Mesendoderm (in vitro differentiated cells): ENCODE results near the gene USH2A.

Source experiments
- DNase-seq: peaks from one replicate; pipeline ENCODE4 v3.0.0; 2013
- H2AK5ac ChIP-seq: 2 replicates; pipeline ENCODE4 v1.6.1; 2013; ENCODE audit warnings: low read length, inconsistent platforms
- H2BK120ac ChIP-seq: 2 replicates; pipeline ENCODE4 v1.6.1; 2013; ENCODE audit warnings: low read depth, mild to moderate bottlenecking, low read length, moderate library complexity, mixed read lengths
- H2BK15ac ChIP-seq: replicated peaks from 2 replicates; pipeline ENCODE4 v1.6.1; 2013; ENCODE audit warnings: low read depth, mild to moderate bottlenecking, moderate library complexity
- H2BK5ac ChIP-seq: 2 replicates; pipeline ENCODE4 v1.6.1; 2013; ENCODE audit warnings: low read length, inconsistent platforms
- H3K18ac ChIP-seq: 2 replicates; pipeline ENCODE4 v1.6.1; 2013; ENCODE audit warnings: mild to moderate bottlenecking, low read length, mixed read lengths
- H3K23ac ChIP-seq: one replicate; pipeline ENCODE4 v1.6.1; 2013; ENCODE audit warnings: low read length
- H3K27ac ChIP-seq: 2 replicates; pipeline ENCODE4 v1.5.1; 2013; ENCODE audit warnings: low read depth, mild to moderate bottlenecking, inconsistent platforms, low read length, moderate library complexity
- H3K27me3 ChIP-seq: 2 replicates; pipeline ENCODE4 v1.6.1; 2013; ENCODE audit warnings: low read length, control low read depth, mild to moderate bottlenecking, inconsistent platforms; ENCODE audit not compliant: insufficient read depth, poor library complexity
- H3K36me3 ChIP-seq: 2 replicates; pipeline ENCODE4 v1.6.1; 2013; ENCODE audit warnings: low read length, inconsistent platforms; ENCODE audit not compliant: control insufficient read depth, insufficient read depth
- H3K4ac ChIP-seq: one replicate; pipeline ENCODE4 v1.6.1; 2013; ENCODE audit warnings: low read depth, mild to moderate bottlenecking, low read length, moderate library complexity
- H3K4me1 ChIP-seq: 2 replicates; pipeline ENCODE4 v1.6.1; 2013; ENCODE audit warnings: low read depth, low read length, inconsistent platforms; ENCODE audit not compliant: control insufficient read depth
- H3K4me2 ChIP-seq: 2 replicates; pipeline ENCODE4 v1.6.1; 2013; ENCODE audit warnings: low read length
- H3K4me3 ChIP-seq: 2 replicates; pipeline ENCODE4 v1.5.1; 2013; ENCODE audit warnings: mild to moderate bottlenecking, low read length
- H3K56ac ChIP-seq: one replicate; pipeline ENCODE4 v1.6.1; 2013; ENCODE audit warnings: low read length
- H3K79me1 ChIP-seq: 2 replicates; pipeline ENCODE4 v1.6.1; 2013; ENCODE audit warnings: low read length, inconsistent platforms
- H3K79me2 ChIP-seq: 2 replicates; pipeline ENCODE4 v1.6.1; 2013; ENCODE audit warnings: mild to moderate bottlenecking, low read length; ENCODE audit not compliant: control insufficient read depth, insufficient read depth
- H3K9ac ChIP-seq: 2 replicates; pipeline ENCODE4 v1.6.1; 2013; ENCODE audit warnings: low read length, inconsistent platforms
- H4K5ac ChIP-seq: one replicate; pipeline ENCODE4 v1.6.1; 2013; ENCODE audit warnings: low read length
- H4K8ac ChIP-seq: one replicate; pipeline ENCODE4 v1.6.1; 2013; ENCODE audit warnings: low read depth, mild to moderate bottlenecking, control low read depth, low read length, moderate library complexity
- WGBS: extraction: QIAGEN DNeasy Blood & Tissue Kit; methylation state at CpG from one replicate; pipeline ENCODE4 v1.1.7; 2013; ENCODE audit warnings: low lambda C conversion rate, missing lambda C conversion rate; ENCODE audit not compliant: insufficient coverage; ENCODE audit errors: extremely low coverage; 5-methylcytosine and 5-hydroxymethylcytosine counted together

USH2A gene

GRCh38 chr1:215749414-215749813 lies 673.8 kb downstream of the USH2A start:
- Histone ChIP-seq H3K4me2 (no peak overlapping the region), H3K4me1 (no peaks in the 10 kb centered on the region)

GRCh38 chr1:215748431-215748830 lies 674.8 kb downstream of the USH2A start:
- Histone ChIP-seq H2AK5ac (no peak overlapping the region), H3K4me1 (no peaks in the 10 kb centered on the region), H3K4me3 (no peak overlapping the region), H3K4me2 (no peak overlapping the region), H4K5ac (no peak overlapping the region), H3K79me1 (no peaks in the 10 kb centered on the region), H3K56ac (no peak overlapping the region), H2BK15ac (no peak overlapping the region), H3K27ac (no peak overlapping the region), H3K9ac (no peak overlapping the region), H3K36me3 (no peaks in the 10 kb centered on the region), H3K23ac (no peak overlapping the region), H4K8ac (no peak overlapping the region), H2BK120ac (no peak overlapping the region), H3K79me2 (no peaks in the 10 kb centered on the region), H2BK5ac (no peak overlapping the region), H3K27me3 (no peaks in the 10 kb centered on the region), H3K4ac (no peak overlapping the region), H3K18ac (no peak overlapping the region)
- no peak for DNase-seq
- no CpG with 5 or more reads among the region's 1 CpG for WGBS

More at GRCh38 chr1:215749414-215749813, 673.8 kb downstream of the USH2A start:
- Histone ChIP-seq H3K27me3 (no peaks in the 10 kb centered on the region), H2BK5ac (no peak overlapping the region), H3K27ac (no peak overlapping the region), H4K5ac (no peak overlapping the region), H2BK120ac (no peak overlapping the region), H3K9ac (no peak overlapping the region), H3K36me3 (no peaks in the 10 kb centered on the region), H3K4me3 (no peak overlapping the region), H4K8ac (no peak overlapping the region), H2BK15ac (no peak overlapping the region), H3K18ac (no peak overlapping the region), H3K23ac (no peak overlapping the region), H3K4ac (no peak overlapping the region), H2AK5ac (no peak overlapping the region), H3K56ac (no peak overlapping the region), H3K79me1 (no peaks in the 10 kb centered on the region), H3K79me2 (no peaks in the 10 kb centered on the region)
- DNase-seq, result no peak
- WGBS, result no CpG with 5 or more reads among the region's 4 CpGs

GRCh38 chr1:215744419-215744818 lies 678.8 kb downstream of the USH2A start:
- Histone ChIP-seq H3K23ac (no peak overlapping the region), H3K79me2 (no peaks in the 10 kb centered on the region), H3K36me3 (no peaks in the 10 kb centered on the region), H2BK120ac (no peak overlapping the region), H3K4ac (no peak overlapping the region), H3K9ac (no peak overlapping the region), H2BK15ac (no peak overlapping the region), H3K4me1 (no peaks in the 10 kb centered on the region), H3K56ac (no peak overlapping the region), H4K8ac (no peak overlapping the region), H3K79me1 (no peaks in the 10 kb centered on the region), H3K4me3 (no peak overlapping the region), H2AK5ac (no peak overlapping the region), H2BK5ac (no peak overlapping the region), H3K4me2 (no peak overlapping the region), H3K27ac (no peak overlapping the region), H3K18ac (no peak overlapping the region), H4K5ac (no peak overlapping the region), H3K27me3 (no peaks in the 10 kb centered on the region)
- DNase-seq, result no peak
- no CpG with 5 or more reads among the region's 1 CpG for WGBS

DNA sequence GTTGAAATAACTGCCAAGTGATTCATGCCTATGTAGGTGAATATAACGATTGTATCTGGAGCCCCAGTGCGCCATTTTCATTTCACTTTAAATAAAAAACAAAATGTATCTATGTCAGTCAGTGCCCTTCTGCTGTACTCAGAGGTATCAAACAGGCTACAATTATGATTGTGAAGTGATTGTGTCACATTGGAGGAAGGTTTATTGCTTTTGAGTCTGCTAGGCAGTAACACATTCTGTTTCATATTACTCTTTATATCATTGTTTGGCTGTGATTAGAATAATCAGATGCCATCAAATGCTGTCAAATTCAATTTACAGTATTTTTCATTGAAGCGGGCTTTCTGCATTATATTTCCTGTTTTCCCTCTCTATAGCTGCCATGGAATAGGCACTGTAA lies 684.2 kb downstream of the USH2A start:
- no peak overlapping the region for H2BK15ac ChIP-seq
- no peak overlapping the region for H3K56ac ChIP-seq
- H3K27ac ChIP-seq, result no peak overlapping the region
- no peak overlapping the region for H2BK120ac ChIP-seq
- no peaks in the 10 kb centered on the region for H3K36me3 ChIP-seq
- H3K4me3 ChIP-seq, result no peak overlapping the region
- H3K9ac ChIP-seq, result no peak overlapping the region
- no peak overlapping the region for H3K4me2 ChIP-seq
- H4K5ac ChIP-seq, result no peak overlapping the region
- no CpG with 5 or more reads among the region's 3 CpGs for WGBS
- H3K18ac ChIP-seq, result no peak overlapping the region
- H3K23ac ChIP-seq, result no peak overlapping the region
- H3K79me2 ChIP-seq, result no peaks in the 10 kb centered on the region
- DNase-seq, result no peak
- no peak overlapping the region for H3K4ac ChIP-seq
- H3K79me1 ChIP-seq, result no peaks in the 10 kb centered on the region
- H2BK5ac ChIP-seq, result no peak overlapping the region
- H2AK5ac ChIP-seq, result no peak overlapping the region
- no peaks in the 10 kb centered on the region for H3K4me1 ChIP-seq
- H3K27me3 ChIP-seq, result no peaks in the 10 kb centered on the region
- H4K8ac ChIP-seq, result no peak overlapping the region

DNA sequence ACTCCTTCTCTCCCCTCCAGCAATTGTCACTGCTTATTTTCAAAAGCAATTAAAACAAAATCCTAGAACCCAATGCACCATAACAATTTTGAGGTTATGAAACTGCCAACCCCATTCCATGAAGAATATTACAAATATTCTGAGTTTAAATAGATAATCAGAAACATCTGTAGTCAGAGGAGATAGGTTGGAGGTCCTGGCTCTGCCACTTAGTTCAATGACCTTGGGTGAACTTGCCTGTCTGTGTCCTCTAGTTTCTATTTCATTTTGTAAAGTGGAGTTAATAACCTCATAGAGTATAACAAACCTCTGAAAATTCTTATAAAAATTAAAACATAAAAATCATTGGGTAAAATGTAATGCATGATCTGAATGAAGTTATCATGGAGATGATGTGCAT lies 691.5 kb downstream of the USH2A start:
- no peak overlapping the region for H3K23ac ChIP-seq
- no peak overlapping the region for H4K5ac ChIP-seq
- H3K27me3 ChIP-seq, result no peaks in the 10 kb centered on the region
- H2BK5ac ChIP-seq, result no peak overlapping the region
- no peak overlapping the region for H2BK120ac ChIP-seq
- H3K56ac ChIP-seq, result no peak overlapping the region
- no peak overlapping the region for H4K8ac ChIP-seq
- H3K79me1 ChIP-seq, result no peaks in the 10 kb centered on the region
- H3K18ac ChIP-seq, result no peak overlapping the region
- no peak overlapping the region for H3K27ac ChIP-seq
- H3K79me2 ChIP-seq, result no peaks in the 10 kb centered on the region
- H2BK15ac ChIP-seq, result no peak overlapping the region
- no peaks in the 10 kb centered on the region for H3K36me3 ChIP-seq
- H3K4me1 ChIP-seq, result no peaks in the 10 kb centered on the region
- H3K4me3 ChIP-seq, result no peak overlapping the region
- no peak overlapping the region for H3K4ac ChIP-seq
- no peak for DNase-seq
- H3K9ac ChIP-seq, result no peak overlapping the region
- H2AK5ac ChIP-seq, result no peak overlapping the region
- no peak overlapping the region for H3K4me2 ChIP-seq

GRCh38 chr1:215730600-215730999 lies 692.6 kb downstream of the USH2A start:
- no CpG with 5 or more reads among the region's 3 CpGs for WGBS
- Histone ChIP-seq H2AK5ac (no peak overlapping the region), H3K56ac (no peak overlapping the region), H2BK120ac (no peak overlapping the region), H3K79me1 (no peaks in the 10 kb centered on the region), H4K5ac (no peak overlapping the region), H3K4ac (no peak overlapping the region), H4K8ac (no peak overlapping the region), H3K4me2 (no peak overlapping the region), H2BK5ac (no peak overlapping the region), H3K79me2 (no peaks in the 10 kb centered on the region), H3K4me3 (no peak overlapping the region), H3K27me3 (no peaks in the 10 kb centered on the region), H3K4me1 (no peaks in the 10 kb centered on the region), H3K18ac (no peak overlapping the region), H3K27ac (no peak overlapping the region), H3K9ac (no peak overlapping the region), H2BK15ac (no peak overlapping the region), H3K23ac (no peak overlapping the region), H3K36me3 (no peaks in the 10 kb centered on the region)
- DNase-seq, result no peak
